22Rv1 (cell line): ENCODE measurements around the gene GGT6.

Experiments
- CTCF ChIP-seq: fragments of 450-650 bp; IDR thresholded peaks from 2 replicates; pipeline ENCODE4 v1.5.1; 2017; ENCODE audit warnings: mild to moderate bottlenecking
- ZFX ChIP-seq: fragments of 450-650 bp; IDR thresholded peaks from 2 replicates; pipeline ENCODE4 v1.6.1; 2017; ENCODE audit warnings: antibody characterized with exemption, borderline replicate concordance

- TF ChIP-seq CTCF (peak; percentile 87), ZFX (no peak)
Measured at GRCh38 chr17:4566785-4567184, 6.4 kb upstream of the GGT6 start.
